NCI-H510A (cell line): ENCODE measurements around the gene HMGN3.
"Not testable (repeated sequence)": the region's sequence is repeated elsewhere in the genome, so short reads cannot be mapped to it uniquely, and the experiment has no call there.

ENCODE experiments used
- DNase-seq: peaks from one replicate; lab custom pipeline; 2025; lab: John Stamatoyannopoulos, UW

Gene HMGN3

GRCh38 chr6:79234150-79235022, at the start of gene HMGN3:
Gene HMGN3, minus strand, starts transcription at chr6:79234682.
- DNase-seq = peak; percentile 83

DNA sequence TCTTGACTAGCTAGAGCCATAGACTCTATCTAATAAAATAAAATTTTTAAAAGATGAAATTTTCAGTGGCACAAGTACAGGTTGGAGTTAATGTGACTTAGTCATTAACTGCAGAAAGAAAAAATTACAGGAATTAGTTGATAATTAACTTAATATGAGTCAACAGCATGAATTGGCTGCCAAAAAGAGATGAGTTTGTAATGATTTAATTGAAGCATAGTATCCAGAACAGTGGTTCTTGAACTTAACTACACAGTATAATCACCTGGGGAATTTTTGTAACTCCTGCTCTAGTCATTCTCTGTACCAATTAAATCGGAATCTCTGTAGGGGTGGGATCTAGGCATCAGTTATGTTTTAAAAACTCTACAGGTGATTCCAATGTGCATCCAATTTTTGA, 46.3 kb upstream of the HMGN3 start:
- DNase-seq = no peak

- DNase-seq = no peak
Observed at GRCh38 chr6:79277109-79277508, 42.6 kb upstream of the HMGN3 start.

- no peak for DNase-seq
Observed at GRCh38 chr6:79269877-79270276, 35.4 kb upstream of the HMGN3 start.

DNA sequence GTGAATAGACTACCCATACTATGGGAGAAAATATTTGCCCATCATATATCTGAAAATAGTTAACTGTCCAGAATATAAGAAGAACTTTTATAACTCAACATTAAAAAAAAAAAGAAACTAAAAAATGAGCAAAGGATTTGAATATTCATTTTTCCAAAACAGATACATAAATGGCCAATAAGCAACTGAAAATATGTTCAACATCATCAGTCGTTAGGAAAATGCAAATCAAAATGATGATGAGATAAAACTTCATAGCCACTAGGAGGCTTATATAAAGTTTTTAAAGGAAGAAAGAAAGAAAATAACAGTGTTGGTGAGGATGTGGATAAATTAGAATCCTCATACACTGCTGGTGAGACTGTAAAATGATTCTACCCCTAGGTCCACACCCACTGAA, 32.6 kb upstream of the HMGN3 start:
- no peak for DNase-seq

- no peak for DNase-seq
Observed at GRCh38 chr6:79266051-79266450, 31.6 kb upstream of the HMGN3 start.

DNA sequence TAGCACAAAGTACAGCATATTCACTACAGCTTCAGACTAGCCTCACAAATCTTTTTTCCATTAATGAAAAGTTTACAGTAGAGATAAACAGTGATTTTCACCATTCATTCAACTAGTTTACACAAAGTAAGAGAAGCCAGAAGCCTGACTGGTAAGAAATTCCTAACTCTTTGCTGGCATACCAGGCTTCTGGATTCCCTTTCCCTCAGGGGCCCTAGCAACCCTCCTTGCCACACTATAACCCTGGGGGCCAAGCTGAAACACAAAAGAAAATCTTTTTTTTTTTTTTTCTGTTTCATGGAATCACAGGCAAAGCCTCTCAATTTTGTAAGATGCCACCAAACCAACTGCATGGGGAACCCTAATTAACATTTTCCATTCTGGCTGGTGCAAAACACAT, 28.9 kb upstream of the HMGN3 start:
- DNase-seq = no peak

DNA sequence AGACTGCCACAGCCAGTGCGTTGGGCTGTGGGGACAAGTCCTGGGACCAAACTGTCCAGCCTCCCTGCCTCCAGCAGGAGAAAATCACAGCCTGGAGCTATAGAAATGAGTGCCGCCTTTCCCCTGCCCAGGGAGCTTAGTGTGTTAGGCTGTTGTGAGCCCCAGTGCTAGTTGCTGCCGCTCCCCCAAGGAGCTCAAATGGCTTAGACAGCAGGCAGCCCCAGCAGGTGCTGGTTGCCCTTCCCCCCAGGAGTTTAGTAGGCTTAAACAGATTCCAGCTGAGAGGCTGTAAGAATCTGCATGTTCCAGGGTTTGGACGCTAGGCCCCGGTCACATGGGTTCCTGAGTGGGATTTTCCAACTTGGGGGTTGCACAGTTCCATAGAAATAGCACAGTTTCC, 27.2 kb upstream of the HMGN3 start:
- DNase-seq = no peak

DNA sequence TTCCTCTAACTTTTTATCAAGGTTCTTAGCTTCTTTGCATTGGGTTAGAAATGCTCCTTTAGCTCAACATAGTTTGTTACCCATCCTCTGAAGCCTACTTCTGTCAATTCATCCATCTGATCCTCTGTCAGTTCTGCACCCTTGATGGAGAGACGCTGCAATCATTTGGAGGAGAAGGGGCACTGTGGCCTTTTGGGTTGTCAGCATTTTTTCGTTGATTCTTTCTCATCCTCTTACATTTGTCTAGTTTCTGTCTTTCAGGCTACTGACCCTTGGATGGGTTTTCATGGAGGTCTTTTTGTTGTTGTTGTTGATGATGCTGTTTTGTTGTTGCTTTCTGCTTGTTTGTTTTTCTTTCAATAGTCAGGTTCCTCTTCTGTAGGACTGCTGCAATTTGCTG, 26.3 kb upstream of the HMGN3 start:
- DNase-seq = no peak

- DNase-seq = no peak
Observed at GRCh38 chr6:79257381-79258205, 23.1 kb upstream of the HMGN3 start.

DNA sequence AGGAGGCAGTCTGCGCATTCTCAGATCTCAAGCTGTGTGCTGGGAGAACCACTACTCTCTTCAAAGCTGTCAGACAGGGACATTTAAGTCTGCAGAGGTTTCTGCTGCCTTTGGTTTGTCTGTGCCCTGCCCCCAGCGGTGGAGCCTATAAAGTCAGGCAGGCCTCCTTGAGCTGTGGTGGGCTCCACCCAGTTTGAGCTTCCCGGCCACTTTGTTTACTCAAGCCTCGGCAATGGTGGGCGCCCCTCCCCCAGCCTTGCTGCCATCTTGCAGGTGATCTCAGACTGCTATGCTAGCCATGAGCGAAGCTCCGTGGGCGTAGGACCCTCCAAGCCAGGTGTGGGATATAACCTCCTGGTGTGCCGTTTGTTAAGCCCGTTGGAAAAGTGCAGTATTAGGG, 22.3 kb upstream of the HMGN3 start:
- not testable (repeated sequence) for DNase-seq

- not testable (repeated sequence) for DNase-seq
Observed at GRCh38 chr6:79255086-79255485, 20.6 kb upstream of the HMGN3 start.

GRCh38 chr6:79250559-79250958, 16.1 kb upstream of the HMGN3 start:
- DNase-seq = no peak

GRCh38 chr6:79250107-79250514, 15.6 kb upstream of the HMGN3 start:
- DNase-seq = no peak

- DNase-seq = no peak
Observed at GRCh38 chr6:79249136-79249535, 14.7 kb upstream of the HMGN3 start.

DNA sequence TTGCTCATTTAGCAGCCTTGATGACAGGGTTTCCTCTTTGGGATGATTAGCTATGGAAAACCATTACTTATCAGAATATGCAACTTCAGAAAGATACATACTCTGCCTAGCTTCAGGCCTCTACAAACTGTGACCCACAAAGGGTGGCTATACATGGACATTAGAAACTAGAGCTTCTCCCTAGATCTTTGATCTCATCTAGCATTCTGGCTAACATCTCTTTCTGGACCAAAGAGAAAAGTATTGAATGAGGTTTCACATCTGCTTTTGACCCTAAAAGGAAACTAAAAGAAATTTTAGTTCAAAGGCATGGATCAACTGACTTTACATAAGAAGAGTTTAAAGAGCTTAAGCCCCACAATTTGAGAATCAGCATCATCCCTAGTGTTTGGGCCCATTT, 12.4 kb upstream of the HMGN3 start:
- DNase-seq = no peak

- DNase-seq = no peak
Observed at GRCh38 chr6:79241228-79241627, 6.7 kb upstream of the HMGN3 start.

- DNase-seq = no peak
Observed at GRCh38 chr6:79240509-79240908, 6.0 kb upstream of the HMGN3 start.

DNA sequence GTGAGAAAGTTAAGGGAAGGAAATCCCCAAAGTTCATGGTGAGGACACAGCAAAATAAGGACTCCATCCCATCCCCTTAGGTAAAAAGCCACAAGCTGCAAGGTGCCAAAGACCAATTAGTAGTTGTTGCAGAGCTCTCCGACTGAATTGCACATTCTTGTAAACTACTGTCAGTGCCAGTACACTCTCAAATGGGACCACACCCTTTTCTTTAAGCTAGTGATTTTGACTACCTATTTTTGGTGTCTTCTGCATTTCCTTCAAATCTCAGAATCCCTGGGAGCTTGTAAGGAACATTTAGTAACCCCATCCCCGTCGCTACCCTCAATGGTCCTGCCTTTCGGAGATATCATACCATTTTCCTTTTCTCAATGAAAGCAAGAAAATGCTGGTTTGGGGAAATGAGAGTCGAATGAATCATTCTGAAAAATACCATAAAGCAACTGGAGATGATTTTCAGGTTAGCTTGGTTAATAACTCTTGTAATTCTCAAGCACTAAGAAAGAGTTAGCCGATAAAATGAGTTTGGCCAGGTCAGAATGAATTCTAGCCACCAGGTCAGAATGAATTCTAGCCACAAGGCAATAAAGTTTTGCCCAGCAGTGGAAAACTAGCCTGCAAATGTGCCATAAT, 5.2 kb upstream of the HMGN3 start:
- DNase-seq = no peak

- no peak for DNase-seq
Observed at GRCh38 chr6:79238919-79239318, 4.4 kb upstream of the HMGN3 start.

GRCh38 chr6:79236711-79237110, 2.2 kb upstream of the HMGN3 start:
- DNase-seq = no peak

DNA sequence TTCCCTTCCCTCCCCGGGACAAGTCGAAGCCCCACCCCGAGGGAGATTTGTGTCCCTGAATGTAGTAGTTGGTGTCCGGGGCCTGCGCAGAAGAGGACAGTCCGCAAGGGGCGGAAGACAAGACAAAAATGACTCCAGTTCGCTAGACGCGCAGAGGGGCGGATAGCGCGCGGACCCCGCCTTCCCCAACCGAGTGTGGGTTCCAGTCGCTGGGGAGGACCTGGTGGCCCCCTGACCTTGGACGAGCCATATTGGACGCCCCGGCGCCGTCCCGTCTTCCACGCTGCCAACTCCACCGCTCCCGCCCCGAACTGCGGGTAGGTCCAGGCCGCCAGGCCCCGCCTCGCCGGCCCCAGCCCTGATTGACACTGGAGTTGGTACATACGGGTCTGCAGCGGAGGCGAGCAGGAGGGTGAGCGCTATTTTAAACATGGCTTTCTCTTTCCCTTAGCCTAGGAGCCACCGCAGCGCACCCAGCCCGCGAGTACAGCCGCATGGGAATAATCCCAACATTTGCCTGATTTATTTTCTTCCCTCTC, 802 bp downstream of the HMGN3 start:
- DNase-seq = peak; percentile 67
